Erythroblast (primary cell): ENCODE data around the gene NPC1L1.

ENCODE experiments used
- GATA1 ChIP-seq: IDR thresholded peaks from 2 replicates; pipeline ENCODE4 v1.6.1; 2011; ENCODE audit warnings: low read depth, mild to moderate bottlenecking, control low read depth, low read length, moderate library complexity
- POLR2A ChIP-seq: IDR thresholded peaks from 2 replicates; pipeline ENCODE4 v1.6.1; 2011; ENCODE audit warnings: mild to moderate bottlenecking, low read length

DNA sequence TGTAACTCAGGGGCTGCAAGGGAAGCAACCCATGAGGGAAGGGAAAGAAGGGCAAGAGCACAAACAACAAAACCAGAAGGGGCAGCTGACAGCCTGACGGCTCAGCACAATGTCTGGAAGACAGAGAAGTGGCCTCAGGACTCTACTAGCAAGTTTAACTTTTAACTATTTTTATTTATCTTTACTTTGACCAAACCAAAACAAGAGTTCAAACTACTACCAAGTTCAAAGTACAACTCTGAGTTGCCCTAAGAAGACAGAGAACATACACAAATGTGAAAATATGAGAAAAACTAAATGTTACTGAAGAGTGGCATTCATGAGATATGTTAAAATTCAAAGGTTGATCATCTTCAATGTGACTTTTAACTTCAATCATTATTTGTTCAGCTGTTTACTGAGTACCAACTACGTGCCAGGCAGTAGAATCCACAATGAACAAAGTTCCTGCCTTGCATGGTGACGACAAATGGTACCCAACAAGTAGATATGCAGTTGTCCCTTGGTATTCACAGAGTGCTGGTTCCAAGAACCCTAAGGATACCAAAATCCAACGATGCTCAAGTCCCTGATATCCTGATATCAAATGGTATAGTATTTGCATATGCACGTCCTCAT lies 70.4 kb downstream of the NPC1L1 start:
- TF ChIP-seq POLR2A (no peak), GATA1 (no peak)
